Cerebellar cortex (tissue), 1 donor: ENCODE data around the gene ISCU.
"Not testable (repeated sequence)": the region's sequence is repeated elsewhere in the genome, so short reads cannot be mapped to it uniquely, and the experiment has no call there.

ENCODE experiments used
- DNase-seq: peaks from one replicate; pipeline ENCODE4 v3.0.0-alpha.2; 2015; ENCODE audit warnings: low spot score

ISCU gene

GRCh38 chr12:108589028-108589839, 26.8 kb downstream of the ISCU start:
- no peak for DNase-seq

- DNase-seq, result no peak
These were observed 27.4 kb downstream of the ISCU start for GRCh38 chr12:108589840-108590229.

- DNase-seq, result not testable (repeated sequence)
These were observed 28.1 kb downstream of the ISCU start for GRCh38 chr12:108590463-108590862.

- DNase-seq, result no peak
These were observed 29.0 kb downstream of the ISCU start for GRCh38 chr12:108591267-108591980.

DNA sequence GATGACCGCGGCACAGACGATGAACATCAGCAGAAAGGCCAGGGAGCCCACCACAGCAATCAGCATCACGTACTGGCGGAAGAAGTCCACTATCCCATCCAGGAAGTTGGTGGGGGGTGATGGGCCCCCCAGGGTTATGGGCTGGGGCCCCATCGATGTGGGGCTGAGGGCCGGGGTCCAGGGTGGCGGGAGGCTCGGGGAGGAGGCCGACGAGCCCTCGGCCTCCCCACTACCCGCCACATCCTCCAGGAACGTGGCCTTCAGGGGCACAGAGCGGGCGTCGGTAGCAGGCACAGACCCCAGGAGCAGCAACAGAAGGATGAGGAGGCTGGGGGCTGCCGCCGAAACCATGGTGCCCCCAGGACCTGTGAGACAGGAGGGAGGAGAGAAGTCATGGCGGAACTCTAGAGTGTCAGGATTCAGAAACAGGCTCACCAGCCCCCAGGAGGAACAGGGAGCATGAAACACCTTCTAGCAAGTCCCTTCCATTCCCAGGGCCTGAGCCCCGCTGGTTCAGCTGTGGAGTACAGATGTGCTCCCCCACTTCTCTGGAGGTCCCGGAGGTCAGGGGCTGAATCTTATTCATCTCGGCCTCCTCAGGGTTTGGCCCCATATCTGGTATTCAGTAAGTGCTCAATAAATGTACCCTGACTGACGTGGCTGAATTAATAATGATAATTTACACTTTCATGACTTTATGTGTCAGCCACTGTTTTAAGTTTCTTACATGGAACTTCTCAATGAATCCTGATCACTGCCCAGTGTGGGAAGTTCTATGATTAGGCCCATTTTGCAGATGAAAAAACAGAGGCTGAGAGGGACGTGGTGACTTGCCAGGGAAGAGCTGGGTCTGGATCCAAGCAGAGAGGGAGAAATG, 29.9 kb downstream of the ISCU start:
- no peak for DNase-seq

DNA sequence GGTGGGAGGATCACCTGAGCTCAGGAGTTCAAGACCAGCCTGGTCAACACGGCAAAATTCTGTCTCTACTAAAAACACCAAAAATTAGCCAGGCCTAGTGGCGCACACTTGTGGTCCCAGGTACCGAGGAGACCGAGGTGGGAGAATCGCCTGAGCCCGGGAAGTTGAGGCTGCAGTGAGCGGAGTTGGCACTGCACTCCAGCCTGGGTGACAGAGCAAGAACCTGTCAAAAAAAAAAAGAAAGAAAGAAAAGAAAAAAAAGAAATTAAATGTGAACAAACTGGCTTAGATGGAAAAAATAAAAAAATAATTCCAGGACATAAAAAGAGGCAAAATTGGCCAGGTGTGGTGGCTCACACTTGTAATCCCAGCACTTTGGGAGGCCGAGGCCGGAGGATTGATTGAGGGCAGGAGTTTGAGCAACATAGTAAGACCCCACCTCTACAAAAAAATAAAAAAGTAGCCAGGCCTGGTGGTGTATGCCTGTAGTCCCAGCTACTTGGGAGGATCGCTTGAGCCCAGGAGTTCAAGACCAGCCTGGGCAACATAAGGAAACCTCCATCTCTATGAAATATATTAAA, 32.0 kb downstream of the ISCU start:
- no peak for DNase-seq

DNA sequence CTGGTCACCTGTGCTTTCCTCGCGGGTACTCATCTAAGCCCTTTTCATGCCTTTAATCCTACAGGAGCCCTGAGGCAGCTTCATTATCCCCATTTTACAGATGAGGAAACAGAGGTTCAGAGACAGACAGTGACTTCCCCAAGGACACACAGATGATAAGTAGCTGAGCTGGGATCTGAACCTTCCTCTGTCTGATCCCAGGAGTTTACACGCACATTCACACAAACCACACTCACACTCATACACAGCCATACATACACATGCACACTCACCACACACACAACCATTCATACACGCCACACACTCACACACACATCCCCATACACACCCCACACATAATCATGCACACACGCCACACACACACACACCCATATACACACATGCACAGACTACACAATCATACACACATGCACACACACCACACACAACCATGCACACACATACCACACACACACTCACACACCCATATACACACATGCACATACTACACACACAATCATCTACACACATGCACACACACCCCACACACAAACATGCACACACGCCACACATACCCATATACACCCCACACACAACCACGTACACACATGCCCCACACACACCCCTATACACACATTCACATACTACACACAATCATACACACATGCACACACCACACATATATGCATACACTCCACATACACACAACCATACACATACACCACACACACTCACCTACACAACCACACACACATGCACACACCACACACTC, 32.7 kb downstream of the ISCU start:
- no peak for DNase-seq

DNA sequence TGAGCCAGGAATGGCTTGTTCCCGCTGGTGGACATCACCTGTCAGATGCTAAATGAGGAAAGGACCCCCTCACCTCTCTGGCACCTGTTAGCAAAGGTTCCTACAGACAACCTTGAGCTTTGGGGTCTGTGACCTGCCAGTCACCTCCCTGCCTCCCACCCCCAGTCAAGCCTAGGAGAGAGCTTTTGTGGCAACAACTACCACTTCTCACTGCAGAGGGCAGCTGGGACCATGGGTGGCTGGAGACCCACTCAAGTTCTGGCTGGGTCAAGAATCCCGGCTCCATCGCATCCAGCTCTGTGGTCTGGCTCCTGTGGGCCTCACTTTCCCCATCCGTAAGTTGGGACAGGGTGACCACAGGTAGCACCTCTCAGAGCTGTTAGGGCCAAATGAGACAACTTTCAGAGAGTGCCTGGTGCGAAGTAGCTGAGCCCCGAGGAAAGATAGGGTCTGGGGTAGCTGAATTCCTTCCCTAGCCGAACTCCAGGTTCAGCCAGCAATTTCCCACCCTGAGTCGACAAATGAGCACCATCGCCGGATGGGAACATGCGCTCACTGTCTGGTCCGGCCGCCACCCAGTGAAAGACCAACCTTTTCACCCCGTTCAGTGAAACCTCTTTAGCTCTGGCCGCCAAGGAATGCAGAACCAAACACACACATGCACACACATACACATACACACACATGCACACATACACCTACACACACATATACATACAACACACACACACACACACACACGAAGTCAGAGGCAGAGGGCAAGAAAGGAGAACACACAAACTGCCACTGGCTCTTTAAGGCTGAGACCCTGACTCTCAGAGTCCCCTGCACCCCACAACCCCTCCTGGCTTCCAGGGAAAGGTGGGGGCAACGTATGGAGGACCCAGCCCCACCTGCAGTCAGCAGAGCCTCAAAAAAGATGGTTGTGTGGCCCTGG, 33.6 kb downstream of the ISCU start:
- DNase-seq, result no peak

DNA sequence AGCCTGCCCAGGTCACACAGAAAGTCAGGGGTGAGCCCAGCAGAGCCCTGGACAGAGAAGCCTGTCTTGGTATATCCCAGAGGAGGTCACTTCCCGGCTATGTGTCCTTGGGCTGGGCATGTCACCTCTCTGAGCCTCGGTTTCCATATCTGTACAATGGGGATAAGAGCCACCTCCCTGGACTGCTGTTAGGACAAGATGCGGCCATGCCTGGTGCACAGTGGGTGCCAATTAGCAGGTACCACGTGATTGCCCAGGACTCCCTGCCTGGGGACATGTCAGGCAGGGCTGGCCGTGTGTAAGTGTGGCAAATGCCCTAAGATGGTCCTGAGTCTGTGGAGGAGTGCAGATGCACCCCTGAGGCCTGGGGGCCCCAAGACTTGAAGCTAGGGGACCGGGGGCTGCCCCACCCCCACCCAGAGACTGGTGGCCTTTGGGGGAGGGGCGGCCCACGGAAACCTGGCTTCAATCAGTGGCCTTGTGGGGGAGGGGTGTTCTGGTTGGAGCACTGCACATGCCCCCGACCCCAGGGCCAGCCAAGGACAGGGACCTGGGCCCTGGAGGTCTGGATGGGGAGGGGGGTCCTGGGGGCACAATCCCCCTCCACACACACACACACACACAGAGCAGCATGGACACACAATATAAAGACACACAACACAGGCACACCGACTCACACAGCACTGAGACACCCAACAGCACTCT, 34.6 kb downstream of the ISCU start:
- DNase-seq, result no peak

DNA sequence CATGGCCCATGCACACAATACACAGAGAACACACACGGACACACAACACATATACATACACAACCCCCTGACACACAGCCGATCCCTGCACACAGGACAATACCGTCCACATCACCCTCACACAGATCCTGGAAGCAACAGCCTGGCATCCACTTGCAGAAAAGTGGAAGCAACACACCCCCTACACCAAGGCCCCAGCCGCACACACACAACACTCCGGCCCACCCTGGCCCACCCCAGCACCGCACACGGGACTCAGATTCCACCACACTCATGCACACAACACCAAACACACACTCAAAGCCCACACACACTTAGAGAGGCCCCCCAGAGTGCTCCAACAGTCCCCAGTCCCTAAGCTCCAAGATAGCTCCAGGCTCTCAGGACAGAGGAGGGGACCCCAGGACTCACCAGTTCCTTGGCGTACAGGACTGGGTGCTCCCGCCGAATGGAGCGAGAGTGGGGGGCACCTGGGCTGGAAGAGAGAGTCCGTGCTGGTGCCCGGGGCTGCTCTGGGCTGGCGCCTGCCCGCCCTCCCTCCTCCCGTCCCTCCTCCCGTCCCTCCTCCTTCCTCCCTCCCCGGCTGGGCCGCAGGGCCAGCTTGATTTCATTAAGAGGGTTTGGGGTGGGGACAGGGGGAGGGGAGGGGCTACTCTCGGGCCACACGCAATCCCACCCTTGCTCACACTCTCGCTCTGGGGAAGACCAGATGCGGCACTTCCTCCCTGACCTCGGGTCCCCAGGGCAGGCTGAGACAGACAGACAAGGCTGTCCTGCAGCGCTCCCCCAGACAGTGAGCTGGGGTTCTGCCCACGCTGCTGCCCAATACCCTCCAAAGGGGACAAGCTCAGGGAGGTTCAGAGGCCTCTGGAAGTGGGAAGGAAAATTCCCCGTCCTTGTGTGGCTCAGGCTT, 35.4 kb downstream of the ISCU start, which contains the start of gene TMEM119:
Gene TMEM119, minus strand, starts transcription at position 526 of the 913 bp plus-strand sequence. CDS start 5,701 bp downstream, outside the sequence.
- DNase-seq, result no peak

DNA sequence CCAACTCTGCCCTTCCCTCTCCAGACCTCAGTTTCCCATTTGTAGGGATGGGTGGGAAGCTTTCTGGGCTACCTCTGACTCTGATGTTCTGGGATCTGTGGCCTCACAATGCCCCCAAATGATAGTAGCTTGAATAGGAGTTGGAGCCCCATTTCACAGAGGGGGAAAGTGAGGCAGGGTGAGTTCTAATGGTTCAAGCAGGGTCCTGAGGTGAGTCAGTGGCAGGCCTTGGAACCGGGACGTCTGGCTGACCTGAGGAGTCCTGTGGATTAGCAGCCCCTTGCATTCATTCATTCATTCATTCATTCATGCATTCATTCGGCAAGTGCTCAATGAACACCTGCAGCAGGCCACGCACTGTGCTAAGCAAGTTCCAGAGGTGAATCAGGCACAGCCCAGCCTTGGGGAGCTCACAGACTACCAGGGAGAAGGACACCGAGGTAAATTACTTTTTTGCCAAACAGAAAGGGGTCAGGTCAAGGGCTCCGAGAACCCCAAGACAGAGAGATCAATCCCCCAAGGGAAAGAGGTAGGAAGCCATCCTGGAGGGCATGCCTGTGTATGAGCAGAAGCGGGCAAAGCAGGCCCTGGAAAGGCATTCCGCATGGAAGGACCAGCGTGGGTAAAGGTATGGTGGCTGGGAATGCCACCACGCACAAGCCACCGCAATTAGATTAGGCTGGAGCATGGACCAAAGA, 36.3 kb downstream of the ISCU start:
- DNase-seq, result no peak

GRCh38 chr12:108599541-108599940, 37.1 kb downstream of the ISCU start:
- no peak for DNase-seq

GRCh38 chr12:108599948-108600701, 37.7 kb downstream of the ISCU start:
- DNase-seq, result no peak

GRCh38 chr12:108600702-108601007, 38.3 kb downstream of the ISCU start:
- no peak for DNase-seq

GRCh38 chr12:108602209-108602705, 39.9 kb downstream of the ISCU start:
- DNase-seq, result no peak

DNA sequence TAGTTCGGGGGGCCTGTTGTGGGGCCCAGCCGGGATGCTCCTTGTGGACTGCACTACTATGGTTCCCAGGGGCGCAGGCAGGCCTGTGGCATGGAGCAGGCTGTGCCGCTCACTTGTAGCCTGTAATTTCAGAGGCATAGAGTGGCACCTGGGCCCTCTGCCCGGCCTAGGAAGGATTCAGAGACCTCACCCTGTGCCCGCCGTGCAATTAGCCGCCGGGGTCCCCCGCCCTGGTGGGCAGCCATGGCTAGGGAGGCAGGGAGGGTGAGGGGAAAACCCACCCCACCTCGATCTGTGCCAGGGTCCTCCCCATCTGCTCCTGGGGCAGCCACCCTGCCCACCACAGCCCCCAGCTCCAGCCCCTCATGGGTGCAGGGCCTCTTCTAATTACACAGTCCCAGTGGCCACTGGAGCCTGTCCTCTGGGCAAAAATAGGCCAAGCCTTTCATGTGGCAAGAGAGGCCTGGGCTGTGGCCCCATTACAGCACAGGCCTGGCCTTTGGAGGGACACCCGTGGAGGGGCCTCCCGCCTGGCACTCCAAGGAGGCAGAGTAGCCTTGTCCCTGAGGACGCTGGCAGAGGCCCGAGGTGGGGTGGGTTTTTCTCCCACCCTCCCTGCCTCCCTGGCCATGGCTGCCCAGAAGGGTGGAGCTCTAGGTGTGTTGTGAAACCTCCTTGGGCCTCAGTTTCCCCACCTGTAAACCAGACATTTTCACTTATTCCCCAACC, 40.7 kb downstream of the ISCU start:
- DNase-seq, result no peak
